NCI-H2107 (cell line): ENCODE measurements around the gene MAP3K14.
A peak's percentile ranks its signal among the peaks of the same experiment; 100 is the strongest.

Experiments used
- DNase-seq: peaks from one replicate; lab custom pipeline; 2025; lab: John Stamatoyannopoulos, UW

The MAP3K14 gene

DNA sequence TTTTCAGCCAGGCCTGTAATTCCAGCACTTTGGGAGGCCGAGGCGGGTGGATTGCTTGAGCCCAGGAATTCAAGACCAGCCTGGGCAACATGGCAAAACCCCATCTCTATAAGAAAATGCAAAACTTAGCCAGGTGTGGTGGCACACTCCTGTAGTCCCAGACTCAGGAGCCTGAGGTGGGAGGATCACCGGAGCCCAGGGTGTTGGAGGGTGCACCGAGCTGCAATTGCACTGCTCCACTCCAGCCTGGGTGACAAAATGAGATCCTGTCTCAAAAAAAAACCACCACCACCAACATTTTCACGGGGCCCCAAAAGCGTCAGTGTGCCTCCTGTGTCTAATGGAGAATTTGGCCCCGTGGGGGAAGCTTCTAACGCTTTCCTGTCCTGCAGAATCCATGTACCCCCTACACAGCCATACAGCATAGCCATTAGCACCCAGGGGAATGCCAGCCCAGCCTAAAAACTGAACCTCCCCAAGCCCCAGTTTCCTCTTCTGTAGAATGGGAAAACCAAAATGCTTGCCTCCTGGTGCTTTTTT lies 22.2 kb upstream of the MAP3K14 start:
- no peak for DNase-seq

DNA sequence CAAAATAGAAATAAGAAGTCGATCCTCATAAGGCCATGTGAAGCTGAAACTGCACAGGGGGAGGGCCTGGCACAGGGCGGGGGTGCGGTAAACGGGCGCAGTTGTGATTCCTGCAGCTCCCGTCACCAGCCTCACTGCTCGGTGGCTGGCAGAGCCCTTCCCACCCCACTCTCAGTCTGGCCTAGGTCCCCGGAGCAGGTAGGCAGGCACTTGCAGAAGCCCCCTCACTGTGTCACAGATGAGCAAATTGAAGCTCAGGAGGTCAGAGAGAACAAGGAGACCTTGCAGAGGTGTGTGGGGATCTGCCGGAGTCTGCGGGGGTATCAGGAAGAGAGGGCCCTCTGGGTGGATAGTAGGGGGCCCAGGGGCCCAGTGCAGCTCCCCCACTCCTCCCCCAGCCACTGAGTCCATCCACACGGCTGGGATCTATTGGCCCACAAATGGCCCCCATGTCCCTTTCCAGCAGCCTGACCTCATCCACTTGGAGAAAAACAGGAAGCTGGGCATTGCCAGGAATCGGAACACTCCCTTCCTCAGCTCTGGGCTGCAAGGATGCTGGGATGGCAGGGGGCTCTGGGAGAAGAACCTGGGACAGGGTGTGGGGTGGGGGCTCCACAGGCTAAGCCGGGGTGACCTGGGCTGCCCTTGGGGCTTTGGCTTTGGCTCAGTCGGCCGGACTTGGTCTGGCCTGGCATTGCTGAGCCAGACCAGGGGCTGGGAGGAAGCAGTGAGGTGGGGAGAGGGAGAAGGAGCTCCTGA lies 21.4 kb upstream of the MAP3K14 start:
- DNase-seq: no peak

- no peak for DNase-seq
These were observed 19.8 kb upstream of the MAP3K14 start for GRCh38 chr17:45336390-45337182.

- no peak for DNase-seq
These were observed 18.9 kb upstream of the MAP3K14 start for GRCh38 chr17:45335721-45336120.

GRCh38 chr17:45334701-45335677 lies 18.2 kb upstream of the MAP3K14 start:
- DNase-seq: no peak

- peak; percentile 38 for DNase-seq
These were observed 17.4 kb upstream of the MAP3K14 start for GRCh38 chr17:45334231-45334630.

DNA sequence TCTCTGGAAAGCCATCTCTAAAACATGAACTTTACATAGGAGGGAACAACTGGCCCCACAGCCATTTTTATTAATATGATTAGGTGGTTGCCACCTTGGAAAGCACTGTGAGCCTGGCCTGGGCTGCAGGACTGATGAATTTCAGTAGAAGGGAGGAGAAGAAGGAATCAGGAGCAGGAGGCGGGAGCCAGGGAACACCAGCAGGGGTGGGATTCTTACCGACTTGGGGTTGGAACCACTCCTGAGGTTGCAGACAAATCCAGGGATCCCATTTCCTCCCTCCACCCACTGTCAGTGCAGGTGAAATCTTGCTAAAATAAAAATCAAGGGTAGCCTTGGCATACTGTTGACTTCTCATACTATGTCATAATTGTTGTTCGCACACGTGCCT lies 16.9 kb upstream of the MAP3K14 start:
- DNase-seq: no peak

GRCh38 chr17:45332989-45333701 lies 16.3 kb upstream of the MAP3K14 start:
- no peak for DNase-seq

DNA sequence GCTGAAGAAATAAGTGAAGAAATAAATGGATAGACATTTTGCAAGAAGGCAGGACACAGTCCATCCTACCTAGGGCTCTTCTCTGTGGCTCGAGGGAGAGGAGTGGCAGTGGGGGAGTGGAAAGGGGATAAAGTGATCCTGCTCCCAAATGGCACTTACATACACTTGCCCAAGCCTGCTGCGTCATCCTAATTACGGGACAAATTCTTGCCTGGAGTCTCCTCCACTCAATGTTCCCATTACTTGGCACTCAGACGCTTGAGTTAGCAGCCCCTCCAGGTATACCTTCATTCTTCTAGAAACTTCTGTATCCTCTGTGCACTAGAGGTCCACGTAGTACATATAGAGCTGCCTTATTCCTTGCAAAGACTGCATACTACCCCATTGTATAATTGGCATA lies 15.7 kb upstream of the MAP3K14 start:
- no peak for DNase-seq

DNA sequence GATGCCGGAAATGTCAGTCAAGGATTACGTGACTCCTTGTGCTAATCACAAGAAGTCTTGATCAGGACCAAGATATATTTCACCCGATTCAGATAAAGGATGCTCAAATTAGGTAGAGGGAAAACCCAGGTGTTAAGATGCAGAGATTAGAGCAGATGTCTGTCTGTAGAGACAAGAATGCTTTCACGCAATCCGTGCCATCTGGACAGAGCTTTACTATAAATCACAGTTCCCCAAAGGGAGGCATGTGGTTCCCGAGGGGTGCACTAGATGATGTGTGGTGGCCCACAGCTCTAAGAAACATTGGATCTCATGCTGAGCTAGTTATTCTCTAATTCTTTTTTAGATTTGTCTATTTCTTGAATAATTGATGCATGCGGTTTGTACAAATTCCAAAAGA lies 9.8 kb upstream of the MAP3K14 start:
- DNase-seq: no peak

- DNase-seq: no peak
These were observed 9.0 kb upstream of the MAP3K14 start for GRCh38 chr17:45325810-45326209.

DNA sequence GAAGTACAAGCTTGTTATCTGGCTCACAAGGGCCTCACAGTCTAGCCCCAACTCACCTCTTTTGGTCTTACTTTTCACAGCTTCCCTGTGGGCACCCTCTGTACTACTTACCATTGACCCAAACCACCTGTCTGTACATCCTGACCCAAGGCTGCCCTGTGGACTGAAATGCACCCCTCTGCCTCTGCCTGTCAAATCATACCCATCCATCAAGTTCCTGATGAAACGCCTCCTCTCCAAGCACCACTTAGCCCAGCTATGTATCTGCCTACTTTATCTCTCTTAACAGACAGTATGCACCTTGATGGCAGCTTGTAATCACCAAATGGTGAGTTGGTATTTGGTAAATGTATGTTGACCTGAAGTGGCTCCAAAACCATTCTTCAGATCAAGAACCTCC lies 7.5 kb upstream of the MAP3K14 start:
- DNase-seq: no peak

DNA sequence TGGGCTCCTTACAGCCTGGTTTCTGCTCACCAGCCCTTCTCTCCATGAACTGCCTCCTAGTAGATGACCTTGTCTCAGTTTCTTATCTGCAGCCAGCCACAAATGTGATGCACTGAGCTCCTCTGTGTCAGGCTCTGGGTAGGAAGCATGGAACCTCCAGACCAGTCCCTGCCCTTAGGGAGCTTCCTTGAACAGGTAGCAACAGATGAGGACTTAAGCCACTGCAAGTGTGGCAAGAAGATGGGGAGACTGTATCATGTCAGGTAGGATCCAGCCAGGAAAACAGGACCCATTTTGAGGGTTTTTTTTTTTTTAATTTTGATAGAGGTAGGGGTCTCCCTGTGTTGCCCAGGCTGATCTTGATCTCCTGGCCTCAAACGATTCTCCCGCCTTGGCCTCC lies 5.3 kb upstream of the MAP3K14 start:
- DNase-seq: no peak

DNA sequence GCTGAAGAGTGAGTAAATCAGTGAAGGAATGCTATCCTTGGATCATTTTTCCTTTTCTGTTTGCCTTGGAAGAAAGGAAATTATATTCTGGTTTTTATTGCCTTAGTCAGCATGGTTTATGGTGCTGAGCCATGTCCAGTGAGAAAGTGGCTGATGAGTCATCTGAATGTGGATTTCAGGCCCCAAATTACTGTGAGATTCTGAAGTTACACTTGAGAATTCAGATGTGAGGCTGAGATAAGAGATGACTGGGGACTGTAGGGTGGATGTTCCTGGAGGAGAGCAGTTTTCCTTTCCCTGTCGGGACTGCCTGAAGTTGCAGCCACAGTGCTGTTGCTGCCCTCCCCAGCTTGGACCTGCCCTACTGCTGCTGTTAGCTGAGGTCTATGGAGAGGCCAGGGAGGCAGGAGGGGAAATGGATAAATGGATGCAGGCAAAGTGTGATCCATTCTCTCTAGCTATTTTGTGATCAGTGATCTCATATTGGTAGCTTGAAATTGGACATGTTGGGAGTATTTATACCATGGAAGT lies 4.2 kb upstream of the MAP3K14 start:
- DNase-seq: no peak

DNA sequence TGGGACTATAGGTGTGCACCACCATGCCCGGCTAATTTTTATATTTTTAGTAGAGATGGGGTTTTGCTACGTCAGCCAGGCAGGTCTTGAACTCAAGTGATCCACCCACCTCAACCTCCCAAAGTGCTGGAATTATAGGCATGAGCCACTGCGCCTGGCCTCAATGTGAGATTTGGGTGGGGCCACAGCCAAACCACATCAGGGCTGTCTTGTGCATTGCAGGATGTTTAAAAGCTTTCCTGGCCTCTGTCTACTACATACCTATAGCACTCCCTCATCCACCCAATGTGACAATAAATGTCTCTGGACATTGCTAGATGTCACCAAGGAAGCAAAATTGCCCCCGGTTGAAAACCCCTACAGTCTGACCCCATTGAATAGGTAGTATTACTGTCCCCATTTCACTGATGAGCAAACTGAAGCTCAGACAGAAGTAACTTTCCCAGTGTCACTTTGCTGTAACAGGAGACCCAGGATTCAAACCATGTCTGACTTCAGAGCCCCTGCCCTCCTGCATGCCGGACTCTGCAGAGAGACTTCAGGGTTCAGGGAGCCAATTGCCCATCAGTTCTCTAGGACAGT lies 3.6 kb upstream of the MAP3K14 start:
- no peak for DNase-seq

- no peak for DNase-seq
These were observed 2.5 kb upstream of the MAP3K14 start for GRCh38 chr17:45319239-45319703.

DNA sequence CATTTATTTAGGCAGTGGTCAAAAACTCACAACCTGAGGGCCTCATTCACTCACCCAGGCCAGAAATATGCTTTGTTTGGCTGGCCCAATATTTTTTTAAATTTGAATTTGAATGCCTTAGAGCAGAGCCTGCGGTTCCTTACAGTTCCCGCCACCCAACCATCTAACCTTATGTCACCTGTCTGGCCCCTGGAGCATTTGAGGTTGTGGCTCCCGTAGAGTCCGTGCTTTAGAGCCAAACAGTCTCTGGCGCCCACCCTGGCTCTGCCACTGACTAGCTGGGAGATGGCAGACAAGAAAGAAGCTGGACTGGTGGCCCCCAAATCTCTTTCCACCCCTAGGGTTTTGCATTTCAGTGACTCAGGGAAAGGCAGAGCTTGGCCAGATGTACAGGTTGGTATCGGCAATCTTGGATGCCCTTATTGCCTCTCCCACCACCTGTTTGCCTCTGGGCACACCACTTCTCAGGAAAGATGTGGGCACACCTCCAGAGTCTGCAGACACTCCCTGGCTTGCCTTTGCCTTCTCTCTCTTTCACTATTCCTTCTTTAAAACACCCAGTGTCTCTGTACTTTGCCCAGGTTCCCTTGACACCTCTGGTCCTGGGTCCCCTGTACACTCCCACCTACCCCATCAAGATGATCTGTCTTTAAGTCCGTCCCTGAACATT lies 1.9 kb upstream of the MAP3K14 start:
- DNase-seq: no peak

DNA sequence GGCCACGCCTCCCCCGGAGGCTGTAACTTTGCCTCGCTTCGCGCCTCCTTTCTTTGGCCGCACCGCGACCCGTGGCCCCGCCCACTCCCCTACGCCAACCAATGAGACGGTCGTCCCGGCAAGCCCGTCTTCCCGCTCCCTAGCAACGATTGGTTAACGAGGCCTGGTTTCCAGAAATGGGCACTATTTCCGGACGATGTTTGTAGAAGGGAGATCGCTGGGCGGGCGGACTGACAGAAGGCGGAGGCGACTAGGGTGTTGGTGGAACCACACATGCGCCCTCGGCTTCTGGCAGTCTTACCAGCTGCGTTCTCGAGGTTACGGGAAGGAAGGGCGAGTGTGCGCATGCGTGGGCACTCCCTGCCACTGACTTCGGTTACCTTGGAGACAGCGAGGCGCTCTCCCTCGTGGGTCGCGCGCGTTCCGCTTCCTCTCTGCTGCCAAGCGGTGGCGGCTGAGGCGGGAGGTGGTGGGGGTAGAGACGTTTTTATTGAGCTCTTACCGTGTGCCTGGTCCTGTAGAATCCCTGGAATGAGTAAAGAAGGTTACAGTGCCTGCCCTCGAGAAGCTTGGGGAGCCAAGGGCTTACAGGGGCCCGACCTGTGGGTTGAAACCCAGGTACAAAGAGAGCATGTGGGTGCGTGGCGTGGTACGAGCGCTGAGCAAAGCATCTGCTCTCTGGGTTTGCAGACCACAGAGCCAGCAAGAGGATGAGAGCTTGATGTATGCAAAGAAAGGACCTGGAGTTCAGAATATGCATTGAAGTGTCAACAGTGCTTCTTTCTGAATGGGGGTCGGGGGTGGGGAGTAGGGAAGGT lies 500 bp upstream of the MAP3K14 start:
- peak; percentile 98 for DNase-seq
